HG02798 (cell line): ENCODE results near the gene DCDC2.
"Not testable (repeated sequence)": the region's sequence is repeated elsewhere in the genome, so short reads cannot be mapped to it uniquely, and the experiment has no call there.

Source experiments
- ATAC-seq: cut with Tn5 transposase; IDR thresholded peaks from one replicate; pipeline ENCODE4 v1.9.1; 2021; ENCODE audit warnings: mild to moderate bottlenecking; ENCODE audit not compliant: unreplicated experiment, poor library complexity

Gene DCDC2

GRCh38 chr6:24329022-24329421, 28.8 kb downstream of the DCDC2 start:
- no peak for ATAC-seq

DNA sequence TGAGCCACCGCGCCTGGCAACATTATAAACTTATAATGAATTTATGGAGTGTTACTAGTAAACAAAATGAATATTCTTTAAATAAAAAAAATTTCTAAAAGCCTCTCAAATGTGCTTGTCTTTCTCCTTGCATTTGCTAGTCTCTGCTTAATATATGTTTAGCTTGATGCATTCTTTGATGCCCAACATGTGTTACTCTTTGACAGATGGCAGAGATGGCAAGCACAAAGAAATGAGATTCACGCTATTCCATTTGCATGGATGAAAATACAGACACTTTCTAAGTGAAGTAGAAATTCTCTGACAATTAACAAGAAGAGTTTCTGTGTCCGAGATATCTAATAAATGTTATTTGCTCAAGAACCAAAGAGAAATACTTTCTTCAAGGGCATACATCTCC, 30.1 kb downstream of the DCDC2 start:
- ATAC-seq = no peak

- ATAC-seq = no peak
Measured at GRCh38 chr6:24325978-24326377, 31.9 kb downstream of the DCDC2 start.

GRCh38 chr6:24324617-24325016, 33.2 kb downstream of the DCDC2 start:
- ATAC-seq = no peak

GRCh38 chr6:24323632-24324337, 34.1 kb downstream of the DCDC2 start:
- no peak for ATAC-seq

GRCh38 chr6:24322924-24323323, 34.9 kb downstream of the DCDC2 start:
- ATAC-seq = no peak

DNA sequence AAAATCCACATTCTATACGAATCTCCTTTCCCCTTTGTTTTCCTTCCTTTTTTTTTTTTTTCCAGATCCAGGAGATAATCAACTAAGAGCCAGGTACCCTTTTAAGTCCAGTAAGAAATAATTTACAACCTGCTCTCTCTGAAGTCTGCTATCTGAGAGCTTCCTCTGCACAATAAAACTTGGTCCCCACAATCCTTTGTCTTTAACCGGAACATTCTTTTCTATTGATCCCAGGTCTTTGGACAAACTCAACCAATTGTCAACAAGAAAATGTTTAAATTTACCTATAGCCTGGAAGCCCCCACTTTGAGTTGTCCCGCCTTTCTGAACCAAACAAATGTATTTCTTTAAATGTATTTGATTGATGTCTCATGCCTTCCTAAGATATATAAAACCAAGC, 35.4 kb downstream of the DCDC2 start:
- not testable (repeated sequence) for ATAC-seq

- no peak for ATAC-seq
Measured at GRCh38 chr6:24321538-24322162, 36.2 kb downstream of the DCDC2 start.

GRCh38 chr6:24313251-24314141, 44.4 kb downstream of the DCDC2 start:
- ATAC-seq = no peak

GRCh38 chr6:24311775-24312174, 46.1 kb downstream of the DCDC2 start:
- not testable (repeated sequence) for ATAC-seq

GRCh38 chr6:24307881-24308280, 50.0 kb downstream of the DCDC2 start:
- ATAC-seq = no peak

GRCh38 chr6:24306936-24307335, 50.9 kb downstream of the DCDC2 start:
- no peak for ATAC-seq

- no peak for ATAC-seq
Measured at GRCh38 chr6:24306038-24306437, 51.8 kb downstream of the DCDC2 start.

GRCh38 chr6:24296944-24297343, 60.9 kb downstream of the DCDC2 start:
- no peak for ATAC-seq

DNA sequence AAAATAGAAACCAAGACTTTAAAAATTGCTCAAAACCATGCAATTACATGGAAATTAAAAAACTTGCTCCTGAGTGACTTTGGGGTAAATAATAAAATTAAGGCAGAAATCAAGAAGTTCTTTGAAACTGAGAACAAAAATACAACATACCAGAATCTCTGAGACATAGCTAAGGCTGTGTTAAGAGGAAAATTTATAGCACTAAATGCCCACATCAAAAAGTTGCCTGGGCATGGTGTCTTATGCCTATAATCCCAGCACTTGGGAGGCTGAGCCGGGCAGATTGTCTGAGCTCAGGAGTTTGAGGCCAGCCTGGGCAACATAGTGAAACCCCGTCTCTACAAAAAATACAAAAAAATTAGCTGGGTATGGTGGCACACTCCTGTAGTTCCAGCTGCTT, 64.0 kb downstream of the DCDC2 start:
- ATAC-seq = not testable (repeated sequence)

DNA sequence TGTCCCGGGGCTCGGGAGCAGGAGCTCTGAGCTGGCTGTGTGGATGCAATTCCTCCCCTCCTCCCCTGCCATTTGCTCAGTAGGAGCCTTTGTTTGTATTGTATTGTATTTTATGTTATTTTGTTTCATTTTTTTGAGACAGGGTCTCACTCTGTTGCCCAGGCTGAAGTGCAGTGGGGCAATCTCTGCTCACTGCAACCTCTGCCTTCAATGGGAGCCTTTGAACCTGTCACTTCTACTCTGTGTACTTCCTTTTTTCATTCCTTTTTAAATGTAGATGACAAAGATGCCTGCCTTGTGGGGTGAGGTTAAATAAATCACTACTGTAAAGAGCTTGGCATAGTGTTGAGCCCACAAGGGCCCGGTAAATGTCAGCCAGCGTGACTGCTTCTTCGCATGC, 70.6 kb downstream of the DCDC2 start:
- no peak for ATAC-seq

- ATAC-seq = peak; percentile 21
Measured at GRCh38 chr6:24284006-24284405, 73.9 kb downstream of the DCDC2 start.

- ATAC-seq = peak; percentile 80
Measured at GRCh38 chr6:24283043-24283985, 74.5 kb downstream of the DCDC2 start.

DNA sequence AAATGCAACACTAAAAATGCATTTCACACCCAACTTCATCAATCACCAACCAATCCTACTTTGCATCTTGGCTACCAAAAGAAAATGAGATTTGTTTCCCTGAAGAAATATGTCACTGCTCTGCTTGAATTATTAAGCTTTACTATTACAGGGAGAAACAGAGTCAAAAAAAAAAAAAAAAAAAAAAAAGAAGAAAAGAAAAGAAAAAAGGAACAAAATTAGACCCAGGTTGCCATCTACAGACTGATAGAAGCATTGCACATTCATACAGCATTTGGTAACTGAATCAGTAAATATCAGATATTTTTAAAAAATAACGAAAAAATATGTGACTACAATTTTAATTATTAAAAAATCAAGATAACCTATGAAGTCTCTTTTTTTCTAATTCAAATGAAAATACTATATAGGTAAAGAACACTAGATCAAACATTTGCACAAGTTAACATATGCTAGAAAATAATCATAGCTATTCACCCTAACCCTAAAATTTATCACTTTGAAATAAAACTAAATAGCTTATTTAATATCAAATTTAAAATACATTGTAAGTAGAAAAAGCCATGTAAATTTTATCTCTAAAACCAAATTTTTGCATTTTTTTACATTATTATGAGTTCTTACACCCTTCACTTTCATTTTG, 83.3 kb downstream of the DCDC2 start:
- ATAC-seq = no peak
